ENCODE results near the gene GTF2F2. TPM values are rescaled to one million over a fixed set of nuclear protein-coding genes. Genes with fewer than 3 reads are reported as not detected.

The GTF2F2 gene
- total and polyA plus RNA-seq, 9 of the 15 experiments (the other 6 are each of a cell fraction or from before 2014, with no cell fraction given): 19.7 to 44.8 (median 32.4) TPM

DNA sequence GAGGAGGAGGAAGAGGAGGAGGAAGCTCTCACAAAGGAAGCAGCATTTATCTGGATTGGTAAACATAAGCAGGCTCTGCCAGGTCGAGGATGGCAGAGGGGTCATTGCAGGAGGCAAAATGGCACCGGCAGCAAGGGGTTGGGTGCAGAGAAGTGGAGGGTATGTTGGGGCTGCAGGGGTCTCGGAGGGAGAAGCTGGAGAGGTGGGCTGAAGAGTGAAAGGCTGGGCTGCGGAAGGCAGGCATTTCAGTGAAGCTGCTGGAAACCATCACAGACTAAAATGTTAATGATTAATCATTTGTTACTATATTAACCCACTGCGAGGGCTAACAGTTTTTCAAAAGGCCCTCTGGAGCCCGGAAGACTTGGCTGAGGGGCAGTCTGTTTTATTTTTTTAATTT lies 196.0 kb downstream of the GTF2F2 start:
- ATAC-seq (no peak), DNase-seq (ENCODE audit: extremely low read depth in 1 of 4, low spot score in 3 of 4) (no peak), FAIRE-seq (no peak)
- no peaks in the 10 kb centered on the region for H3K36me3 ChIP-seq (ENCODE audit: control insufficient read depth, insufficient read depth, low read length)
- 49% methylated on average over 4 of the region's 6 CpGs for WGBS (ENCODE audit: insufficient coverage, low coverage, missing lambda C conversion rate)
- H3K27me3 ChIP-seq (ENCODE audit: control insufficient read depth in 2 of 2, insufficient read depth in 2 of 2, low read length in 2 of 2): no peaks in the 10 kb centered on the region
- intact Hi-C loops (cut with micrococcal nuclease) (no loop called here), in situ Hi-C loops (cut with MboI) (no loop called here)
- H3K9me1 ChIP-seq (ENCODE audit: control insufficient read depth, insufficient read depth, low read length): no peaks in the 10 kb centered on the region
- BruUV-seq (replicated peaks): no TSS peak
- no peak overlapping the region for H3K9ac ChIP-seq (ENCODE audit: insufficient read depth in 1 of 2, low read depth in 2 of 2, low read length in 2 of 2)
- no peak overlapping the region for H3K27ac ChIP-seq (ENCODE audit: extremely low read depth, low read depth, low read length)
- TF ChIP-seq CBFB (CRISPR knock-in tag; IDR thresholded peaks at IDR 0.05) (no peak), ZNF212 (CRISPR knock-in tag; IDR thresholded peaks at IDR 0.05) (no peak), PCBP1 (IDR thresholded peaks at IDR 0.05; ENCODE audit: low read depth, low read length, poor library complexity, severe bottlenecking) (no peak), NR2C1 (IDR thresholded peaks at IDR 0.05) (no peak), NR2C1 (tag; IDR thresholded peaks at IDR 0.05) (no peak), RFX7 (CRISPR knock-in tag; IDR thresholded peaks at IDR 0.05) (no peak)
- H3K4me1 ChIP-seq (replicated peaks in 1 of 2; ENCODE audit: control insufficient read depth in 2 of 2, insufficient read depth in 2 of 2, low read length in 2 of 2): peaks cover 0 to 5% of the 10 kb centered on the region in 2 experiments; a peak in 2 of 5 replicates
- no peak overlapping the region for H2AFZ ChIP-seq (ENCODE audit: low read depth, low read length)
- no peaks in the 10 kb centered on the region for H3K79me2 ChIP-seq (ENCODE audit: control insufficient read depth, insufficient read depth, low read length)
- no peaks in the 10 kb centered on the region for H3K9me3 ChIP-seq (replicated peaks; ENCODE audit: control insufficient read depth, insufficient read depth, low read depth, low read length)
- H3K4me3 ChIP-seq: no peak overlapping the region
- ChIA-PET CTCF (ENCODE audit: low intra/inter-chr PET ratio) (no interaction called here), POLR2A (interaction anchor here (1.0 kb wide), 1 partner anchor 15 kb away, joined by 4 read pairs; no protein-coding TSS in a partner anchor)
- H4K20me1 ChIP-seq (replicated peaks; ENCODE audit: control insufficient read depth, insufficient read depth, low read length): no peaks in the 10 kb centered on the region
- no peak overlapping the region for H3K4me2 ChIP-seq (ENCODE audit: insufficient read depth, low read length)

DNA sequence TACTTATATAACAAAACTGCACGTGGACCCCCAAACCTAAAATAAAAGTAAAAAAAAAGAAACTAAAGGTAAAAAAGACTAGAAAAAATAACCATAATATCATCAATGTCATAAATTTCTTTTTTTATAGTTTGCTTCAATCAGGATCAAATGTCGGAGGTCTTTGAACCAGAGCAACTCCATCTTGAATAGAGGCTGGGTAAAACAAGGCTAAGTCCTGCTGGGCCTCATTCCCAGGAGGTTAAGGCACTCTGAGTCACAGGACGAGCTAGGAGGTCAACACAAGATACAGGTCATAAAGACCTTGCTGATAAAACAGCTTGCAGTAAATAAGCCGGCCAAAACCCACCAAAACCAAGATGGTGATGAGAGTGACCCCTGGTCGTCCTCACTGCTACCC lies 196.7 kb downstream of the GTF2F2 start:
- no TSS peak for BruUV-seq (replicated peaks)
- Histone ChIP-seq H3K9me1 (ENCODE audit: control insufficient read depth, insufficient read depth, low read length) (no peaks in the 10 kb centered on the region), H3K4me2 (ENCODE audit: insufficient read depth, low read length) (no peak overlapping the region), H3K27ac (ENCODE audit: extremely low read depth, low read depth, low read length) (no peak overlapping the region), H3K9me3 (replicated peaks; ENCODE audit: control insufficient read depth, insufficient read depth, low read depth, low read length) (no peaks in the 10 kb centered on the region), H2AFZ (ENCODE audit: low read depth, low read length) (peak overlapping the region; percentile 55; the same call in 1 of the 2 replicates), H3K27me3 (ENCODE audit: control insufficient read depth in 2 of 2, insufficient read depth in 2 of 2, low read length in 2 of 2) (no peaks in the 10 kb centered on the region), H3K36me3 (ENCODE audit: control insufficient read depth, insufficient read depth, low read length) (no peaks in the 10 kb centered on the region), H3K4me1 (replicated peaks in 1 of 2; ENCODE audit: control insufficient read depth in 2 of 2, insufficient read depth in 2 of 2, low read length in 2 of 2) (peaks cover 3 to 5% of the 10 kb centered on the region in 2 experiments; a peak in 2 of 5 replicates), H3K9ac (ENCODE audit: insufficient read depth in 1 of 2, low read depth in 2 of 2, low read length in 2 of 2) (no peak overlapping the region), H3K79me2 (ENCODE audit: control insufficient read depth, insufficient read depth, low read length) (no peaks in the 10 kb centered on the region), H4K20me1 (replicated peaks; ENCODE audit: control insufficient read depth, insufficient read depth, low read length) (no peaks in the 10 kb centered on the region), H3K4me3 (no peak overlapping the region)
- ATAC-seq: no peak
- no peak for DNase-seq (ENCODE audit: extremely low read depth in 1 of 4, low spot score in 3 of 4)
- 30% methylated on average over 5 of the region's 5 CpGs for WGBS (ENCODE audit: insufficient coverage, low coverage, missing lambda C conversion rate)
- in situ Hi-C loops (cut with MboI): no loop called here
- ChIA-PET CTCF (ENCODE audit: low intra/inter-chr PET ratio) (no interaction called here), POLR2A (interaction anchor here (1.0 kb wide), 1 partner anchor 15 kb away, joined by 4 read pairs; no protein-coding TSS in a partner anchor)
- intact Hi-C loops (cut with micrococcal nuclease): no loop called here
- no peak for FAIRE-seq
- TF ChIP-seq JUND (IDR thresholded peaks at IDR 0.05; ENCODE audit: borderline replicate concordance, low read depth, low read length) (no peak), JUND (tag; IDR thresholded peaks at IDR 0.05; ENCODE audit: borderline replicate concordance, low read depth, low read length) (peak; percentile 15; the same call in 1 of the 3 replicates), ZNF395 (CRISPR knock-in tag; IDR thresholded peaks at IDR 0.05) (peak; percentile 38; the same call in 1 of the 2 replicates), ZNF592 (IDR thresholded peaks at IDR 0.05) (peak; percentile 94), HDAC3 (IDR thresholded peaks at IDR 0.05; ENCODE audit: borderline replicate concordance, partially characterized antibody) (no peak), YBX1 (IDR thresholded peaks at IDR 0.05) (no peak)
